CD4-positive, alpha-beta T cell treated with Interleukin-10 for 1 hour (primary cell): ENCODE measurements around the gene MN1.

Experiments
- DNase-seq: peaks from one replicate; pipeline ENCODE4 v3.0.0-alpha.2; 2020

MN1 gene

DNA sequence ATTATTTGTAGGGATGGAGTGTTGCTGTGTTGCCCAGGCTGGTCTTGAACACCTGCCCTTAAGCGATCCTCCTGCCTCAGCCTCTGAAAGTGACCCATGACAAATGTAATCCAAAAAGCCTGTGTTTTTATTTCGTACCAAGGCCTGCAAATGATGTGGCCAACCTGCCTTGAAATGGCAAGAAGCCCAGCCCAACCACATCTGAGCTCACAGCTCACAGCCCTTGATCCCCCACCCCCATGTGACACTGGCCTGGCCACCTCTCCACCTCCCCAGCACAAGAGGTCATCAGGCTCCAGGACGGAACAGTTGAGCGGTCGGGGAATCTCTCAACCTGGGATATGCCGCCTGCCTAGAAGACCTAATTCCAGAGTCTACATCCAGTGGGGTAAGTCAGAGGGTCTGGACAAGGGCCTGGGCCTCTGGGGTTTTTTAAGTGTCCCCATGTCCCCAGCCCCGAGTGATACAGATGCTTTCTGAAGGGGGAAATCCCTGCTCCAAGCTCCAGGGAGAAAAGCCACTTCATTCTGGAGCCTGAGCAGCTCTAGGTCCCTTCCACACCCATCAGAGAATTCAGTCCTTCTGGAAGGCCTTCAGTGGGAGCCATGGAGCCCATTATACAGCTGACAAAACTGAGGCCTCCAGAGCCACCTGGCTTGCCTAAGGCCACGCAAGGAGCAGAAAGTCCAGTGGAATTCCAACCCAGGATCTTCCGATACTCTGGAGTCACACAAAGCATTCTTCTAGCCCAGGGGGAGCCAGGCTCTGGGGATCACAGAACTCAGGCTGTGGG lies 70.7 kb downstream of the MN1 start:
- no peak for DNase-seq

DNA sequence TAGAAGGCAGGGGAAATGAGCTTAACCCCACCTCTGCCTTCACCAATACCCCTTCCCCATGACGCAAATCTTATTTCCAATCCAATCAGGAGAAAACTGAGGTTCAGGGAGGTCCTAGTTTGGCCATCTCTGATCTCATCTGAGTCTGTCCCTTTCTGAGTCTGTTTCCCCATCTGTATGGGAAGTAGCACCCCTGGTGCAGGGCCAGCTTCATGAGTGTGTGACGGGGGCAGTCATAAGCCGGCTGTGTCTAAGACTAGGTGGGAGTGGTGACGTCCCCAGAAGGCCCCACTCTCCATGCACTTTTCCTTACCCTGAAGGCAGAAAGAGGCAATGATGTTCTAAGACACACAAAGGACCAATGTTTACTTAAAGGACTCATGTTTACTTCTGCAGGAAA lies 72.3 kb downstream of the MN1 start:
- DNase-seq: no peak

DNA sequence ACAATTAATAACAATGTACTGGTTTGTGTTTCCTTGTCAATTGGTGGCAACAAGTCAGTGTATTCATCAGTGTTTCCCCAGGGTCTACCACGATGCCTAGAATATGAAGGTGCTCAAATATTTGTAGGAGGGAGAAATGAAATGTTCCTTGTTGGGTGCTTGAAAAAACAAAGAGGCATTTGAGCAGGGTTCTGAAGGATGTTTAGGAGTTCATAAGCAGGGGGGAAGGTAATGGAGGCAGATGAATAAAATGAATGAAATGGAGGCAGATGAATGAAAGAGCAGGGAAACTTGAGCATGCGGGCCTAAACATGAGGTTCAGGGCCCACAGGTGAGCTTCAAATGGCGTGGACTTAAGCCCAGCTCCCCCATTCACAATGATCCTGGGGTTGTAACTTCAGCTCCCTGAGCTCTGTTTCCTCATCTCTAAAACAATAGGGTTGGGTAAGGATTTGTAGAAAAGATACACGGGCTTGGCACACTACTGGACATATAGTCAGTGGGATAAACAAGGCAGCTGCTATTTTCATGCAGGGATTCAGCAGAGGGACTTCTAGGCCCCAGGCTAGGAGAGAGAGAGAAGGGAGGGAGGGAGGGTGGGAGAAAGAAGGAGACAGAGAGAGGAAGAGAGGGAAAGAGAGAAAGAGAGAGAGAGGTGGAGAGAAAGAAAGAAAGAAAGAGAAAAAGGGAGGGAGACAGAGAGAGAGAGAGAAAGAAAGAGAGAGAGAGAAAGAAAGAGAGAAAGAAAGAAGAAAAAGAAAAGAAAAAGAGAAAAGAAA lies 73.7 kb downstream of the MN1 start:
- DNase-seq: no peak

DNA sequence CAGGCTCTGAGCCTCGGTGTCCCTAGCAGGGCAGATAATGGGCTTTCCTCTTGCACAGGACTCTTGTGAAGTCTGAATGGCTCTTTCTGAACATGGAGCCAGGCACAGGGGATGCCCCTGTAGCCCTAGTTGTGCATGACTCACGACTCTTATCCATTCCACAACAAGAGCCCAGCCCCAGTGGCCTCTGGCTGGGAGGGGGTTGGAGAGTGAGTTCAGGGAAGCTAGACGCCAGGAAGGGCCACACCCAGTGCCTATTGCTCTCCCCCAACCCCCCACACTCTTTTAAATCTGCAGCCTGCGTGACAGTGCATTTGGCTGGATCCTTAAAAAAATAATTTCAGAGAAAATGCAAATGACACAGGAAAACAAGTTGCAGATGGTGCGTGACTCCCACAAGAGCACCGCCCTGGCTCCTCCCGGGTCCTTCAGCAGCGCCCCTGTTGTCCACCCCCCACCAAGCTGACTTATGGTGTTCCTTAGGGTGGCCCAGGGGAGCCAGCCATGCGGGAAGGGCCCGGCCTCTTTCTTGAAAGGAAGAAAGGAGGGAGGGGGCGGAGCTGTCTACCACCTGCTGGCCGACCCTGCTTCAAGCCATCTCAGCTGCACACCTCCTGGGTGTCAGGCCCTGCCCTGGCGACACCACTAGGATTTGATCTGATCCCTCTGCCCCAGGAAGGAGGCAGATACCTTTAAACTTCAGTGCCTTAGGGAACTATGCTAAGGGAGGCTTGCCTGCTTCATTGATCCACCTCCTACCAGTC lies 74.7 kb downstream of the MN1 start:
- DNase-seq: no peak

DNA sequence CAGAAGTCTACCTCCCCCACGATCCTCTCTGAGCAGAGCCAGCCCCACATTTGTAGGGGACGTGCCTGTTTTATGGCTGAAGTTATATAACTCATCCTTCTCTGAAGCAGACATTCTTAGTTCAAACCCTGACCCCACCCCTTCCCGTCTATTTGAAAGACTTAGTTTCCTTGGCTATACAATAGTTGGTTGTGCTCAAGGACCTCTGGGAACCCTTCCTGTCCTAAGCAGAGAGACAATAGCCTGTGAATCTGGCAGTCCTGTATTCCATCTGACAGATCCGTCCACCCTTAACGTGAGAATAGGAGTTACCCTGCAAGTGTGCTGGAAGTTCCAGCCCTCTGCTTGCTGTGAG lies 75.2 kb downstream of the MN1 start:
- DNase-seq: no peak

DNA sequence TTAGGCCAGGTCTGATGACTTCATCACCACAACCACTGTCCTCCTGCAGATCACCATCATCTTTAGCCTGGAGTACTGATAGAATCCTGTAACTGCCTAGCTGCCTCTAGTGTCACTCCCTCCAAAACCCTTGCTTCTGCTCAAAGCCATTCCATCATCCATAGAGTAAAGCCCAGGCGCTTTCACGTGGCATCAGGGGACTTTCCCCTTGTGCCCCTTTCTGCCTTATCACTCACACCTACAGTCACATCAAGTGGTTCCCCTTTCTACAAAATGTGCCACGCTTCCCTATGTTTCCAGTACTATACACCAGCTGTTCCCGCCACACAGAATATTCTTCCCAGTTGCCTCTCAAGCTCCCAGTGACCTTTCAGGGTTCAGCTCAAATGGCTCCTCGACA lies 75.9 kb downstream of the MN1 start:
- DNase-seq: no peak

DNA sequence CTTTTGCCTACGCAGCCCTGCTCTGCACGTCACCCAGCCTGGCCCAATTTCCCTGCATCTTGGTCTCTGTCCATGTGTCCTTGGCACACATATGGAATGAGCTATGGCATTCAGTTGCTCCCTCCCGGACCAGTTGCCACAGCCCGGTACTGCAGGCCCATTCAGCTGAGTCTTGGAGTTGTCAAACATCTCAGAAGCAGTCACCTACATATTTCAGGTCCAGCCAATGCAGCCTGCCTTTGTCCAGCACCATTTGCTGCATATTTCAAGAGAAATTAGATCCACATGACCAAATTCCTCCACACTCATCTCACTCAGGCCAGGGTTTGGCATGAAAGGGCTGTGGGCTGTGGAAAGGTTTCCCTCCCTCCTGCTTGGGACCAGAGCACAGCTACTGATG lies 76.8 kb downstream of the MN1 start:
- DNase-seq: no peak

DNA sequence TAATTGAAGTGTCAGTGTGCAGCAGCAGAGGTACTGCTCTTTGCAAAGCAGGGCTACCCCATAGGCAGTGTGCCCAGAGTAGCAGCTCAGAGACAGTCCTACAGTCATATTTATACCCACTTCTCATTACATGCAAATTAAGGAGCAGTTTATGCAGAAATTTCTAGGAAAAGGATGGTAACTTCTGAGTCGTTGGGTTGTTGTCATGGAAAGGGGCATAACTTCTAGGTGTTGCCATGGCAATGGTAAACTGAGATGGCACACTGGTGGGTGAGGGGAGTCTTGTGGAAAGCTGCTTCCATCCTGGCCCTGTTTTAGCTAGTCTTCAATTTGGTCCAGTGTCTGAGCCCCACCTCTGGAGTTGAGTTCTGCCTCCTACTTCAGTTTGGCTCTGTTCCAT lies 77.4 kb downstream of the MN1 start:
- no peak for DNase-seq

DNA sequence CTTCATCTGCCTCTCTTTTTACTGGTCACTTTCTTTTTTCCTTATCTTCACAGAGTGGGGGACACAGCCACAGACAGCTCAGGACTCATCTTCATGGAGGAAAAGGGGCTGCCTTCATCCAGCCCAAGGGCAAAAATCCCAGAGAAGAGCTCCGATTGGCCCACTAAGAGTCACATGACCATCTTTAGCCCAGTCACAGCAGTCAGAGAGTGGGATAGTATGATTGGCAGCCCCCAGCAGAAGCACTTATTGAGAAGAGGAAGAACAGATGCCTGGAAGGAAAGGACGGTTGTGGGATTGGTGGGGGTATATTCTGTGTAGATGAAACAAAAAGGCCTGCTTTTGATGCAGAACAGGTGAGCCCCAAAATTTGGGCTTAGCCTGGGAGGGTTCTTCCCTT lies 77.8 kb downstream of the MN1 start:
- DNase-seq: no peak

DNA sequence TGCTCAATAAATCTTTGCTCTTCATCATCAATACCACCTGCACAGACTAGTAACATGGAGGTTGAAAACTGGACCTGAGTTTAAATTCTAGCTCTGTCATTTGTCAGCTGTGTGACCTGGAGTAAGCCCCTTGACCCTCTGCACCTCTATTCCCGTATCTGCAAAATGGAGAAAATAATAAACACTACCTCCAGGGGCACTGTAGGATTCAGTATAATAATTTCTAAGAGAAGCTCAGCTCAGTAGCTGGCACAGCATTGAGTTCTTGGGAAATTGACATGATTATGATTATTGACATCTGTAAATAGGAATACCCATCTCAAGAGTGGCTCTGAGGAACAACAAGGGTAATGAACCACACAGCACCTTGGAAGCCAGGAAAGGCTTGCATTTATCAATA lies 78.4 kb downstream of the MN1 start:
- DNase-seq: no peak

DNA sequence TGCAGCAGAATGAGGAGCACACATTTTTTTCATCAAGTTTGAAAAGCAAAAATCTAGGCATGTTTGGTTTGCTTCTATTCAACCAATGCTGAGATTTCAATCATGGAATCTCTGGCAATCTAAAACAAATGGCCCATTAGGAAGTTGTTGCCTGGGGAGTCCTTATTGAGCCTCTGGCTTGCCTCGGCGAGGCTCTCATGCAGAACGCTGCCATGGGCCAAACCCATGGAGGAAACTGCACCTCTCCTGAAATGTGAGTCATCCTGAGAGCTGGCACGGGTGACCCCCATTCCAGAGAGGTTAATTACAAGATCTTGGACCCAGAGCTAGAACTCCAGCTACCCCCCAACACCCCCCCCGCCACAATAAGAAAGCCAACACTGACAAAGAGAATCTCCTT lies 80.7 kb downstream of the MN1 start:
- no peak for DNase-seq

DNA sequence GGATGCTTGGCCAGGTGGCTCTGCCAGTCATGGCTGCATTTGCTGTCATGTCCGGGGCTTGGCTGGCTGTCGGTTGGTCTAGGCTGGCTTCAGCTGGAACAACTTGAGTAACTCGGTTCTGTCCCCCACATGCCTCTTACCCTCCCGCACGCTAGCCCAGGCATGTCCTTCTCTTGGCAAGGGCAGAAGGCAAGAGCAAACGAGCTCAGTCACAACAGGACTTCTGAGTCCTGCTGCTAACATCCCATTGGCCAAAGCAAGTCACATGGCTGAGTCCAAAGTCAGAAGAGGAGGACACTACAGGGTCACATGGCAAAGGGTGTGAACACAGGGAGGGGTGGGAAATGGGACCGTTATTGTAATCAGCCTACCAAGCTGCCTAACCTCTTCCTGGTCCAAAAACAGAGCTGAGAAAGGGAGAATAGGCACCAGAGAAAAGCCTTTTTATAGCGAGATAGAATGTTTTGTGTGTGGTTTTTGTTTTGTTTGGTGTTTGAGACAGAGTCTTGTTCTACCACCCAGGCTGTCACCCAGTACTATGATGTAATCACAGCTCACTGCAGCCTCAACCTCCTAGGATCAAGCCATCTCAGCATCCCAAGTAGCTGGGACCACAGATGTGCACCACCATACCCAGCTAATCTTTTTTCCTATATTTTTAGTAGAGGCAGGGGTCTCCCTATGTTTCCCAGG lies 81.9 kb downstream of the MN1 start:
- no peak for DNase-seq

DNA sequence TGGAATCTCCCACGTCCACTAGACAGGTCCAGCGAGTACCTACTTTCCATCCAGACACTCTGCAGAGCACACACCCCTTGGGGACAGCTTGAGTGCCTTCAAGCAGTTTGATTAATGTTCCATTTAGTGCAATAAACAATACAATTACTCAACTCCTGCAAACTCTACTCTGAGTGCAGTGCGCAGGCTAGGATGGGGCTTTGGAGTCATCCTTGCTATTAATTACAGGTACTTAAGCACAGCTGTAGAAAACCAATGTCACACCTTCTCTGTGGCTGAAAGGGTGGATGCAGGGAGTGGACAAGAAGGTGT lies 82.6 kb downstream of the MN1 start:
- DNase-seq: no peak

DNA sequence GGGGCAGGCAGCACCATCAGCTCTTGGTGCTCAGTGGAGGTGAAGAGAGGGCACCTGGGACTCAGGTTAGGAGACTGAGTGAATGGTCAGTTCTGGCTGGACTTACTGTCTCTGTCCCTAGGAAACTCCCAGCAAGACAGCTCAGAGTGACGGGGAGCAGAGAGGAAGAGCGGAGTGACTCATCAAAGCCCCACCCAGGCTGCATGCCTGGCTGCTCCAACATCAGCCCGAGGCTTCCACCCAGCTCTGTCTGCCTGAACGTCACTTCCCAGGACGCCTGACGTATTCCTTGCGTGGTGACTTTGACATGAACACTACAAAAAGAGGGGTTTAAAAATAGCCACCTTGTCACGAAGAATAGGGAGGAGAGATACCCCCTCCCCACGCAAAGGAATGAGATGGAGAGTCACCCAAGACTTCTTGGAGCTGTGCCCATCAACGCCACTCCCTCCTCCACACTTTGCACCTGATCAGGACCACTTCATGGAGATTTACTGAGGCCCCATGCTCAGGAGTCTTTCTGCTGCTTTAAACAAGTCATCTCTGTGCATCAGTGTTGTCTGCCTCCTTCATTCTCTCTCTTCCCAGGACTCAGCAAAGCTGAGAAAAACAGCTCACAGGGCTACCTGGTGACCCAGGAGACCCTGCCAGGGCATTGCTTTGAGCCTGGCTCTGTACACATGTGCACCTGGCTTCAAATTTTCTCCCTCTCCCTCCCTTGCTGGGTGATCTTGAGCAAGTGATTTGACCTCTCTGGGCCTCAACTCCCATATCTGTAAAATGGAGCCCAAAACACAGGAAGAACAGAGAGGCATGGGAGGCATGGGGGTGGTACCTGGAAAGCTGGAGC lies 83.1 kb downstream of the MN1 start:
- DNase-seq: peak; percentile 6

DNA sequence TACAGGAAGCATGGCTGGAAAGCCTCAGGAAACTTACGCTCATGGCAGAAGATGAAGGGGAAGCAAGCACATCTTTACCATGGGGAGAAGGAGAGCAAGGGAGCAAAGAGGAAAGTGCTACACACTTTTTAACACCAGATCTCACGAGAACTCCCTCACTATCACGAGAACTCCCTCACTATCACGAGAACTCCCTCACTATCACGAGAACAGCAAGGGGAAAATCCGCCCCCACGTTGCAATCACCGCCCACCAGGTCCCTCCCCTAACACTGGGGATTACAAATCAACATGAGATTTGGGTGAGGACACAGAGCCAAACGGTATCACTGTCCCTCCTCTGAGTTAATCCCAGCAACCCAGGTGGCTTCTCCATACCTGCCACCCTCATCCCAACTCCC lies 84.5 kb downstream of the MN1 start:
- no peak for DNase-seq

DNA sequence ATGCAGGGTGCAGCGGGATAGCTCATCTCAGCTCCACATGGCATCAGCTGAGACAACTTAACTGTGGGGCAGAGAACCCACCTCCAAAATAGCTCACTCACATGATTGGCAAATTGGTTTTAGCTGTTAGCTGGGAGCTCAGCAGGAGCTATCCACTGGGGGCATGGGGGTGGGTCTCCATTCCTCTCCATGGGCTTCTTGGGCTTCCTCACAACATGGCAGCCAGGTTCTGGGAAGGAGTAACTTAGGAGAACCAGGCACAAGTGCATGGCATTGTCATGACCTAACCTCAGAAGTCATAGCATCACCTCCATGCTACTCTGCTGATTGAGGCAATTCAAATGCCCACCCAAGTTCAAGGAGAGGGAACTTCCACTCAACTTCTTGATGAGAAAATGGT lies 85.5 kb downstream of the MN1 start:
- DNase-seq: no peak

DNA sequence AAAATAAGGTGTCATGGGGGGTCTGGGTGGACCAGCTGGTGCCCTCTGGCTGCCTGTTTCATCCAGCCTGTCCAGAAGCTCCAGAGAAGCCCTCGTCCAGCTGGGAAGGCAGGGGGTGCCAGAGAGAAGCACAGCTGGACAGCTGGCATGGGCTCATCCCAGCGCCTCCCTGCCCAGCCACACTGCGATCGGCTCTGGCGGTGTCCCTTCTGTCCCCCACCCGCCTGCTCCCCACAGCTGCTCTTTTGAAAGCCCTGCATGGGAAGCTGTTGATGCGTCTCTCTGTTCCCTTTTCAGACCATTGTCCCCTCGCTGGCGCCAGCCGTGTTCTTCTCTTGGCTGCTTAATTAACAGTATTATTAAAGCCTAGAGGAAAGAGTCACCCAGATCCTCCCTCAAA lies 86.5 kb downstream of the MN1 start:
- no peak for DNase-seq

DNA sequence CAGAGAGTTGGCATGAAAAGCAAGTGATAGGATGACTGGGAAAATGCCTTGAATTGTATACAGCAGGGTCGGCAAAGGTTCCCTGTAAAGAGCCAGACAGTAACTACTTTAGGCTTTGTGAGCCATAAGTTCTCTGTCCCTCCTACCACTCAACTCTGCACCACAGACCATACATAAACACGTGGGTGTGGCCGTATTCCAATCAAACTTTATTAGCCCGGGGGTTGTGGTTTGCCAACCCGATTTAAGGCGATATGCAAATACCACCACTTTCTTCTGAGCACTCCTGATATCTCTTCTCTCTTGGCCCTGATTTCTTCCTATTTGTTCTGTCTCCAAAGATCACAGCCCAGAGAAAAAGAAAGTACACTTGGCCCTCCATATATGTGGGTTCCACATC lies 87.5 kb downstream of the MN1 start:
- no peak for DNase-seq

DNA sequence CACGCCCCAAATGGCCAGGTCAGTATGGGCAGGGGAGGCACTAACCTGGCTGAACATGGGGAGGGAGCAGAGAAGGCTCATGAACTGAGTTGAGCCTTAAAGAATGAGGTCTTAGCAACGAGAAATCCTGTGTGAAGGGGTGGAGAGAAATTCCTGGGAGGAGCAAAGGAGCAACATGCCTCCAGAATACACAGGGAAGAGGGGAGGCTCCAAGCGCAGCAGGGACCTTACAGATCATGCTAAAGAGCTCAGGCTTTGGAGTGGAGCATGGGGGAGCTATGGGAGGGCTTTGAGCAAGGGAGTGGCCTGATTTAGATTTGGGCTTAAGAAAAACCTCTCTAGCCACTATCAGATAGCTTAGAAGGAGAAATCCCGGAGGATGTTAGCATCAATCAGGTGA lies 88.1 kb downstream of the MN1 start:
- no peak for DNase-seq

DNA sequence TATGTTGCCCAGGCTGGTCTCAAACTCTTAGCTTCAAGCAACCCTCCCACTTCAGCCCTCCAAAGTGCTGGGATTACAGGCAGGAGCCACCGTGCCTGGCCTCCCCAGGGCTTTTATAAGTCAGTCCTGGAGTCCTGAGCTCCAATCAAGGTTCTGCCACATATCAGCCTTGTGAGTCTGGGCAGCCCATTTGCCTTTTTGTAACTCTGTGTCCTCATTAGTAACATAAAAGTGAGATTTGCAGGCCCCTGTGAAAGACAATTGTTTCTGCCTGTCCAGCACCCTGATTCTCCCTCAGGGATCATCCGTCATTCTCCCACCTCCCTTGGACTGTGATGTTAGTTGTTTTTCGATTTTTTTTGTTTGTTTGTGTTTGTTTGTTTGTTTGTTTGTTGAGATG lies 89.8 kb downstream of the MN1 start:
- no peak for DNase-seq

DNA sequence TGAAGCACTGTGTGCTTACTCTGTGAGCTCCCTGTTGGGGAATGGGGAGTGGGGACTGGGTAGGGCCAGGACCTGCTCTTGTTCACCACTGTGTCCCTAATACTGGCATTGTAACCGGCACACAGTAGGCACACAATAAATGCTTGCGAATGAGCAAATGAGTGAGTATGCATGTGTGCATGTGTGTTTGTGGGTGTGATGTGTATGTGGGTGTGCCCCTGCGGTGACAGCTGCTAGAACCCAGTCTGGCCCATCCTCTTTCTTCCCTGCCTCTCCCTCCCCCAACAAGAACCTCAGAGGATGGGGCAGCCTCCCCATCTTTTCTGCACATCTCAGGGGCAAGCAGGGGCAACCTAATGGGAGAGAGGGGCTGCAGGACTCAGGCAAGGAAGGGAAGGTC lies 90.5 kb downstream of the MN1 start:
- no peak for DNase-seq

DNA sequence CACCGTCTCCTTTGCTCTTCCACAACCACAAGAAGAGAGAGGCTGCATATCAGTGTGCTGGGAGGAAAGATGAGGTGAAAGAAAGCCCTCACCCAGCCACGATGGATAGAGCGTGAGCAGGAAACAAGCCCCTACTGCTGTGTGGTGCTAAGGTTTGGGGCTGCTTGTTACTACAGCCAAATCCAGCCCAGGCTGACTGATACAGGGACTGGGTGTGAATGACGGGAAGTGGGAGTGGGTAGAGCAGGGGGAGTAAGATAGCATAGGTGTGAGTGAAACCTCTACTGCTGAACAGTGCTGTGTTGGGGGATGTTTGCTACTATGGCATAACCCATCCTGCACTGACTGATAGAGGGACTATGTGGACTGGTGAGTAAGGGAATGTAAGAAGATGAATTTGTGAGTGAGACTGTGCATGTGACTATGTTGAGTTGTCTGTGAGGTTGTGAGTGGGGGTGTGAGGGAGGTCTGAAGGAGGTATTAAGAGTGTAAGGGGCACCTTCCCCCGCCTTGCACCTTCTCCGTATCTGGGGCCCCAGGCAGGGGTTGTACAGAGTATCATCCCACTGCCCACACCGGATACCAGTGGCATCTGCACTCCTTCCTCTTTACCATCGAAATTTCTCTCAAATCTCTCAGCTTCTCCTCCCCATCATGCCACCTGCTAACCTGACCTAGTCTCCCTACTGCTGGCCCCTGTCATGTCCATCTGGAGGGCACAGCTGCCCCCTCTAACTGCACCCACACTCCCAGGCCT lies 91.5 kb downstream of the MN1 start:
- no peak for DNase-seq
